Spleen (tissue), 11 donors: ENCODE results near the gene CACNB2. TPM values are rescaled to one million over a fixed set of nuclear protein-coding genes. Genes with fewer than 3 reads are reported as not detected.
A peak's percentile ranks its signal among the peaks of the same experiment; 100 is the strongest.

Experiments used
- DNase-seq: peaks from one replicate; pipeline ENCODE4 v3.0.0-alpha.2; 2020
- H3K27ac ChIP-seq, 8 donors: fragments of 200-600 bp; sonication (generic) in 7 of 8; 1 replicate in 4 of 8; 2 replicates in 4 of 8; pipeline versions ENCODE4 v1.5.0 to v1.8.0; 2016 to 2021; ENCODE audit warnings: inconsistent platforms in 4 of 8, mild to moderate bottlenecking in 4 of 8, moderate library complexity in 1 of 8
- H3K27me3 ChIP-seq, 7 donors: fragments of 200-600 bp; sonication (generic) in 6 of 7; replicated peaks in 1 of 7; 1 replicate in 4 of 7; 2 replicates in 3 of 7; pipeline versions ENCODE4 v1.5.0 to v1.8.0; 2016 to 2021; ENCODE audit warnings: inconsistent platforms in 3 of 7, mild to moderate bottlenecking in 1 of 7
- H3K36me3 ChIP-seq, 6 donors: fragments of 200-600 bp; sonication (generic) in 5 of 6; 1 replicate in 4 of 6; 2 replicates in 2 of 6; pipeline versions ENCODE4 v1.5.0 to v1.8.0; 2016 to 2021; ENCODE audit warnings: inconsistent platforms in 2 of 6
- H3K4me1 ChIP-seq, 6 donors: fragments of 200-600 bp; sonication (generic) in 5 of 6; 1 replicate in 3 of 6; 2 replicates in 3 of 6; pipeline versions ENCODE4 v1.5.0 to v1.8.0; 2016 to 2021; ENCODE audit warnings: inconsistent platforms in 3 of 6
- H3K4me3 ChIP-seq, 8 donors: fragments of 200-600 bp; sonication (generic) in 7 of 8; 1 replicate in 4 of 8; 2 replicates in 4 of 8; pipeline versions ENCODE4 v1.5.0 to v1.8.0; 2016 to 2021; ENCODE audit warnings: inconsistent platforms in 4 of 8, mild to moderate bottlenecking in 4 of 8, moderate library complexity in 2 of 8
- H3K9me3 ChIP-seq, 8 donors: fragments of 200-600 bp; sonication (generic) in 7 of 8; 1 replicate in 4 of 8; 2 replicates in 4 of 8; pipeline versions ENCODE4 v1.5.0 to v1.8.0; 2016 to 2021; ENCODE audit warnings: inconsistent platforms in 4 of 8
- POLR2A ChIP-seq, 3 donors: fragments of 450-650 bp; IDR thresholded peaks; one replicate each; pipeline ENCODE4 v1.5.1; 2017; ENCODE audit warnings: antibody characterized with exemption in 3 of 3, mild to moderate bottlenecking in 1 of 3
- POLR2AphosphoS5 ChIP-seq, 3 donors: sonication (generic); formaldehyde crosslinking; IDR thresholded peaks; one replicate each; pipeline ENCODE4 v1.5.1; 2017; ENCODE audit warnings: antibody characterized with exemption in 3 of 3
- WGBS, 5 donors: extraction: QIAGEN DNeasy Blood & Tissue Kit in 3 of 5; methylation state at CpG; one replicate each; pipeline versions ENCODE4 v1.1.5 to v1.1.7; 2013 to 2018; 5-methylcytosine and 5-hydroxymethylcytosine counted together
- intact Hi-C: fragments of 100-400 bp; cut with DNase I; formaldehyde crosslinking; loops from one replicate; pipeline ENCODE4 v1.15.0; 2023; ENCODE audit warnings: low total_unique reads
- polyA plus RNA-seq, 3 donors: library from polyadenylated mRNA; stranded (reverse); fragments of 200-250 nt; gene quantifications; one replicate each; pipeline ENCODE4 v1.2.1, GENCODE V29; 2013
- total RNA-seq, 7 donors: library from RNA; depleted of rRNA in 3 of 7; stranded (reverse); fragments of >200 nt in 3 of 7; fragmentation: NEBNext Ultra II Directional in 4 of 7; extraction: Animal tissue kit (Norgen Biotek cat#: 25700) in 4 of 7; gene quantifications; one replicate each; pipeline versions ENCODE4 v1.1.0 to v1.2.1, GENCODE V29; 2016 to 2021
- TF ChIP-seq, protein P1 (sequence below), 11 experiments: fragments of 200-600 bp in 7 of 11; fragments of 450-650 bp in 4 of 11; sonication (generic) in 4 of 11; IDR thresholded peaks in 8 of 11; conservative IDR thresholded peaks in 3 of 11; 1 replicate in 7 of 11; 2 replicates in 4 of 11; pipeline versions ENCODE4 v1.4.0 to v1.8.0; 2016 to 2021; ENCODE audit warnings: antibody characterized with exemption in 11 of 11, inconsistent platforms in 4 of 11, mild to moderate bottlenecking in 1 of 11
- donor health status: healthy with polysubstance abuse.
- donor health status: DM: no; HTN: no; CAD: no; lungs with moderate emphysema.
- donor health status: DM: no; HTN: no; CAD: no.
- donor health status: Bipolar disorder and iron deficiency.
- donor health status: healthy.
- donor health status: DM: no; HTN: no; CAD: no.
- donor health status: DM: yes; HTN: yes; CAD: no.

The CACNB2 gene
- total and polyA plus RNA-seq, 10 donors: 0.17 to 0.79 (median 0.44) TPM; not detected in 1

DNA sequence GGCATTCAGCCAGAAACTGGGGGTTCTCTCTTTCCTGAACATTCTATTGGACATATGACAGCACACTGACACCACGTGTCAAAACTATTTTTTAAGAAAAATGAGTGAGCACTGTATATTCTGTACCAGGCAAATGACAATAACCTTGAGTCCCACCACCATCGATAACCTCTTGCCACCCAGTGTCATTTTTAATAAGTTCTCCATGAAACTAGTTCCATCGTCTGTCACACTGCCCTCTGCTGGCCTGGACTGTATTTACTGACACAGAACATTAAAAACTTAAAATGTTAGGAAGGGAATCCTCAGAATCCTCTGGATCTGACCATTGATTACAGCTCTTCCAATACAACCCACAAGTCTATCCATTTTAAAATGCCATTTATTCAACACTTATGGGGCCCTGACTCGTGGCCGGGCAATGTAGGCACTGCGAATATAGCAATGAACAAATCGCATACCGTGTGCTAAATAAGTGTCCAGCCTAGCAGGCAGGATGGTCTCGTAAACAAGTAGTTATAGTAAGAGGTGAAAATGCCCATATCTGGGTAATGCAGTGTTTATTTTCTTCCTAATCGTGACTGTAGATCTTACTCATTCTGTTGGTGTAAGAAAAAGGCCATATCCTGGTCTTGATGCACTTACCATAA lies 35.9 kb upstream of the CACNB2 start:
- no peaks in the 10 kb centered on the region for H3K36me3 ChIP-seq
- intact Hi-C loops: no loop called here
- H3K27me3 ChIP-seq: no peaks in the 10 kb centered on the region
- no peak overlapping the region for H3K4me3 ChIP-seq
- no peaks in the 10 kb centered on the region for H3K9me3 ChIP-seq
- no peak for DNase-seq
- H3K4me1 ChIP-seq: no peaks in the 10 kb centered on the region
- TF ChIP-seq, protein P1, sequence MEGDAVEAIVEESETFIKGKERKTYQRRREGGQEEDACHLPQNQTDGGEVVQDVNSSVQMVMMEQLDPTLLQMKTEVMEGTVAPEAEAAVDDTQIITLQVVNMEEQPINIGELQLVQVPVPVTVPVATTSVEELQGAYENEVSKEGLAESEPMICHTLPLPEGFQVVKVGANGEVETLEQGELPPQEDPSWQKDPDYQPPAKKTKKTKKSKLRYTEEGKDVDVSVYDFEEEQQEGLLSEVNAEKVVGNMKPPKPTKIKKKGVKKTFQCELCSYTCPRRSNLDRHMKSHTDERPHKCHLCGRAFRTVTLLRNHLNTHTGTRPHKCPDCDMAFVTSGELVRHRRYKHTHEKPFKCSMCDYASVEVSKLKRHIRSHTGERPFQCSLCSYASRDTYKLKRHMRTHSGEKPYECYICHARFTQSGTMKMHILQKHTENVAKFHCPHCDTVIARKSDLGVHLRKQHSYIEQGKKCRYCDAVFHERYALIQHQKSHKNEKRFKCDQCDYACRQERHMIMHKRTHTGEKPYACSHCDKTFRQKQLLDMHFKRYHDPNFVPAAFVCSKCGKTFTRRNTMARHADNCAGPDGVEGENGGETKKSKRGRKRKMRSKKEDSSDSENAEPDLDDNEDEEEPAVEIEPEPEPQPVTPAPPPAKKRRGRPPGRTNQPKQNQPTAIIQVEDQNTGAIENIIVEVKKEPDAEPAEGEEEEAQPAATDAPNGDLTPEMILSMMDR (IDR thresholded peaks at IDR 0.05 in 8 of 11, conservative IDR thresholded peaks at IDR 0.05 in 3 of 11): peak in 10 of 11 experiments; percentile 20 to 64 (median 50)
- TF ChIP-seq POLR2AphosphoS5 (IDR thresholded peaks at IDR 0.05): no peak
- no peak for TF ChIP-seq POLR2A (IDR thresholded peaks at IDR 0.05)
- WGBS, 5 donors: 62 to 69% (median 65%) methylated on average over 10 of the region's 10 CpGs
- no peak overlapping the region for H3K27ac ChIP-seq

DNA sequence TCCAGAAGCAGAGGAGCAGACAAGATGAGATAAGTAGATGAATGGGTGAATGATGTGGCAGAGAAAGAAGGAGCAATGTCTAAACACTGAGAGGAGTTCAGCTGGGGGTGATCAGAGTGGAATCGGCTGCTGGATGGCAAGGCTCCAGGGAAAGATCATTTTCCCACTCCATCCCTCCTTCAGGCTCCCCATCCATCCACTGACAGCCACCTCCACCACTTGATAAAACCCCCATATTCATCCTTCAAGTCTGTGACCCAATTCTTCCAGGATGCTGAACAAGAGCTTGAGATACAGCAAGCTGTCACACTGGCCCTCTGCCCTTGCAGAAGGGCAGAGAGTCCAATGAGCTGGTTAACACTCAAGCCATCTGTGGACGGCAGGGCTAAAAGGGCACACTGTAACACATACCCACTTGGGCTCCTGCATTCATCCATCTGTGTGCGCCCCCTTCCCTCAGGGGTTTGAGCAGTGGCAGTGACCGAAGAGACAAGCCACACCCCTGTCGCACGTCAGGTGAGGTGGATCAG lies 30.8 kb upstream of the CACNB2 start:
- intact Hi-C loops: loop anchor here (5.0 kb wide), 1 partner anchor 502 kb away; no protein-coding TSS in a partner anchor
- DNase-seq: no peak
- no peak overlapping the region for H3K4me3 ChIP-seq
- H3K9me3 ChIP-seq: no peaks in the 10 kb centered on the region
- no peak overlapping the region for H3K27ac ChIP-seq
- 81 to 92% (median 88%) methylated on average over 6 of the region's 6 CpGs for WGBS, 5 donors
- no peaks in the 10 kb centered on the region for H3K4me1 ChIP-seq
- no peaks in the 10 kb centered on the region for H3K27me3 ChIP-seq
- no peaks in the 10 kb centered on the region for H3K36me3 ChIP-seq
- TF ChIP-seq, protein P1 (IDR thresholded peaks at IDR 0.05 in 8 of 11, conservative IDR thresholded peaks at IDR 0.05 in 3 of 11): no peak
- no peak for TF ChIP-seq POLR2AphosphoS5 (IDR thresholded peaks at IDR 0.05)
- no peak for TF ChIP-seq POLR2A (IDR thresholded peaks at IDR 0.05)

DNA sequence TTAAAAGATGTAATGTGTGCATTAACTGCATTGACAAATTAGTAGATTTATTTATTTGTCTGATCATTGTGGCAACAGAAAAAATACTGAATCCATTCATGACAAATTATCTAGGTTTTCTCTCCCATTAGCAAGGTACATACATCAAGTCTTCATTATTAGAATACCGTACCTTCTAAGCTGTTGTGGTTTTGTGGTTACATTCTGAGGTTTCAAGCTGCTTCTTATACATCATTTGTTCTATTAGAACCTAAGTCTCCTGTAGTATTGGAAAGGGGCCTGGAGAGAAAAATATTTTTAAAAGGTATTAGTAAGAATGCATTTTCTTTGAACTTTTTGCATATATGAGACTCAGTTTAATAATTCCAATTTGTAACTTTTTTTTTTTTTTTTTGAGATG lies 26.3 kb upstream of the CACNB2 start:
- DNase-seq: no peak
- intact Hi-C loops: no loop called here
- TF ChIP-seq, protein P1 (IDR thresholded peaks at IDR 0.05 in 8 of 11, conservative IDR thresholded peaks at IDR 0.05 in 3 of 11): no peak
- 22 to 48% (median 26%) methylated on average over 1 of the region's 1 CpG for WGBS, 5 donors
- Histone ChIP-seq H3K27ac (no peak overlapping the region), H3K4me3 (no peak overlapping the region), H3K36me3 (no peaks in the 10 kb centered on the region), H3K9me3 (peaks cover 0 to 9% (median 4%) of the 10 kb centered on the region in 8 donors), H3K27me3 (no peaks in the 10 kb centered on the region), H3K4me1 (no peaks in the 10 kb centered on the region)

DNA sequence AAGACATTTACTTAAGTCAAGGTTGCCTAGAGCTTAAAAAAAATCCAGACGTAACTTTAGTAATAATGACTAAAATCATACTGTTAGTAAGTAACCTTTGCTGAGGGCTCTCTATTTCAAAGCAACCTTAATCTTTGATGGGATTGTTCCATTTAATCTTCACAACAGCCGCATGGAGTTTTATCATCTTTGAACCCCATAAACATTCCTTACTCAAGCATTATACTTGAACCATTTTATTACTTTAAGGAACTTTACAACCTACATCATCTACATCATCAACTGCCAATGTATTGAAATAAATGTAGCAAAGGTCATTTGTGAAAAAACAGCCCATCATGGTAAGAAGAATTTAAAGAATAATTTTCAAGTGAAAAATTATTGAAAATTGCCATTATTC lies 22.9 kb upstream of the CACNB2 start:
- intact Hi-C loops: no loop called here
- TF ChIP-seq POLR2AphosphoS5 (IDR thresholded peaks at IDR 0.05) (no peak), POLR2A (IDR thresholded peaks at IDR 0.05) (no peak)
- TF ChIP-seq, protein P1 (IDR thresholded peaks at IDR 0.05 in 8 of 11, conservative IDR thresholded peaks at IDR 0.05 in 3 of 11): no peak
- Histone ChIP-seq H3K9me3 (peaks cover 0 to 13% (median 4%) of the 10 kb centered on the region in 8 donors), H3K4me1 (no peaks in the 10 kb centered on the region), H3K27ac (no peak overlapping the region), H3K27me3 (no peaks in the 10 kb centered on the region), H3K4me3 (no peak overlapping the region), H3K36me3 (no peaks in the 10 kb centered on the region)
- no peak for DNase-seq
- 89 to 96% (median 93%) methylated on average over 2 of the region's 2 CpGs for WGBS, 5 donors
